SJSA1 (cell line): ENCODE measurements around the gene HOXA3. TPM values are rescaled to one million over a fixed set of nuclear protein-coding genes. Genes with fewer than 3 reads are reported as not detected.

Source experiments
- DNase-seq, 2 experiments: peaks; one replicate each; pipeline ENCODE4 v3.0.0-alpha.2; 2015 to 2020; ENCODE audit warnings: low spot score in 2 of 2, low read depth in 1 of 2
- H3K27ac ChIP-seq: fragments of 250-450 bp; sonication (Bioruptor Pico); 2 replicates; pipeline ENCODE4 v1.5.1; 2020; ENCODE audit warnings: mild to moderate bottlenecking, moderate library complexity
- H3K27me3 ChIP-seq: fragments of 250-450 bp; sonication (Bioruptor Pico); replicated peaks from 2 replicates; pipeline ENCODE4 v1.5.1; 2020; ENCODE audit warnings: mild to moderate bottlenecking, moderate library complexity
- H3K36me3 ChIP-seq: fragments of 250-450 bp; sonication (Bioruptor Pico); 2 replicates; pipeline ENCODE4 v1.5.1; 2020; ENCODE audit warnings: mild to moderate bottlenecking
- H3K4me1 ChIP-seq: fragments of 250-450 bp; sonication (Bioruptor Pico); replicated peaks from 2 replicates; pipeline ENCODE4 v1.6.1; 2021; ENCODE audit warnings: mild to moderate bottlenecking
- H3K4me3 ChIP-seq: fragments of 250-450 bp; sonication (Bioruptor Pico); 2 replicates; pipeline ENCODE4 v1.5.1; 2020; ENCODE audit warnings: mild to moderate bottlenecking
- H3K9me3 ChIP-seq: fragments of 250-450 bp; sonication (Bioruptor Pico); replicated peaks from 2 replicates; pipeline ENCODE4 v1.5.1; 2020; ENCODE audit warnings: mild to moderate bottlenecking
- total RNA-seq: library from RNA; depleted of rRNA; stranded (reverse); fragments of >200 nt; shearing (Covaris generic); gene quantifications from 2 replicates; pipeline ENCODE4 v1.2.3, GENCODE V29; 2014

Gene HOXA3
- total RNA-seq, 1 experiment from 2014 or later, result 1.8 TPM

DNA sequence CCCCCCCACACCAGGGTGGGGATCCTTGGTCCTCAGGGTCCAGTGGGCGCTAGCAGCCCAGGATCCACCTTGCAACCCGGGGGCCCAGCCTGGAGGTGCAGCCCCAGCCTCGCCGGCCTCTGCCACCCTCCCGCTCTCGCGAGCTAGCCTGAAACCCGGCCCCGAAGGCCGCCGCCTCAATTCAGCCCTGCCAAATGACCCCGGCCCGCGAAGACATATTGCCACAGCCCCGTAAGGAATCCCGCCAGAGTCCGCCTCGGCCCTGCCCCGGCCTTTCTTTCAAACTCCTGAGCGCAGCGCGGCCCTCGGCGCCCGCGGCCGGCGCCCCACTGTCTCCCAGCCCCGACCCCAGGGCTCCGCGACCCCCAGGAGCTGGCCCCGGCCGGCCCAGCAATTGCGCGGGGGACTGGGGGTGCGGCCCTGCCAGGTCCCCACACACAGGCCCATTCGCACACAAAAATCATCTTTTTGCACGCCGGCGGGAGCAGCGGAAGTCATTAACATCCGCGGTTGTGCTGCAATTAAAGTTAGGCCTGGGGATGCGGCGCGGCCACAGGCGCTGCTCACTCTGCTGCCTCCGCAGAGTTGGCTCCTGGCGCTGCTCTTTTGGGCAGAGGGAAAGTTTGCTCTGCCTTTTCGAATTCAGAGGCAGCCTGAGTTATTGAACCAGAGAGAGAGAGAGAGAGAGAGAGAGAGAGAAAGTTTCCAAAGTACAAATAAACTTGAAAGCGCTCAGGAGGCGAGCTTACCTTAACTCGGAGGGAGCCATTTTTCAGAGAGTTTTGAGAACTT is 12.9 kb downstream of the HOXA3 start:
- H3K4me1 ChIP-seq, result peaks cover 51% of the 10 kb centered on the region
- peak overlapping the region; percentile 5; the same call in 1 of the 2 replicates for H3K27ac ChIP-seq
- no peaks in the 10 kb centered on the region for H3K9me3 ChIP-seq
- H3K4me3 ChIP-seq, result no peak overlapping the region
- H3K36me3 ChIP-seq, result peaks cover 12% of the 10 kb centered on the region
- H3K27me3 ChIP-seq, result no peaks in the 10 kb centered on the region
- DNase-seq, result peak in 1 of 2 experiments; percentile 45

DNA sequence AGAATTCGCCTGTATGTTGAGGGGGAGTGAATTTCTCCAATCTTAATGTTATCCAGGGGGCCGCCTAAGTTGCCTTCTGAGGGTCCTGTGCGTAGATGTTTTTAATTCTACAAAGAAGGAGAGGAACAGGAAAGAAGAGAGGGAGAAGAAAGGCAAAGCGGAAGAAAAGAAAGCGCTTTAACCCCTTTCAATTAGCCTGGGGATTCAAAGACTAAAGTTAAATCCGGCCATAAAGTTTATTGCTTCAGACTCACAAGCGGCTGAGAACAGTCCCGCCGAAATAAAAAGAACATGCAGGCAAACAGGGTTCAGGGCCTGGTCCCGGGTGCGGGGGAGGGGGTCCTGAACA is 13.4 kb downstream of the HOXA3 start:
- Histone ChIP-seq H3K27ac (peak overlapping the region; percentile 5; the same call in 1 of the 2 replicates), H3K36me3 (peaks cover 9% of the 10 kb centered on the region), H3K4me3 (no peak overlapping the region), H3K4me1 (peaks cover 52% of the 10 kb centered on the region), H3K9me3 (no peaks in the 10 kb centered on the region), H3K27me3 (no peaks in the 10 kb centered on the region)
- DNase-seq, result no peak

DNA sequence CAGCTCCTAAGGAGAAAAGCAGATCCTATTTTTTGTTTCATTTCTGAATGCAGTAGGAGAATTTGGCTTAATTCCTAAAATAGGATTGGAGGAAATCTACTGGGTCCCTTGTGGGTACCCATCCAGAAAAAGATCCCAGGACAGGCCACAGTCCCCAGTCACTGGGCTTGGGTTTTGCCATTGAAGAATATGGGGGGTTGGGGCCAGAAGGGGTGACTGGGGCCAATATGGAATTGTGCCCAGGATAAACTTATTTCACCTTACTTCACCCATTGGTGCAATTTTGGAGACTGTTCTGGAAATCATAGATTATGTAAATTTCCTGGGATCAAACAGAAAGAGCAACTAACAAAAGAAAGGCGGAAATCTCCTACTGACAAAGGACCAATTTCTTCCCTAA is 13.9 kb downstream of the HOXA3 start:
- Histone ChIP-seq H3K36me3 (peaks cover 8% of the 10 kb centered on the region), H3K9me3 (no peaks in the 10 kb centered on the region), H3K4me3 (no peak overlapping the region), H3K27me3 (no peaks in the 10 kb centered on the region), H3K4me1 (peaks cover 53% of the 10 kb centered on the region), H3K27ac (no peak overlapping the region)
- peak in 1 of 2 experiments; percentile 16 for DNase-seq

DNA sequence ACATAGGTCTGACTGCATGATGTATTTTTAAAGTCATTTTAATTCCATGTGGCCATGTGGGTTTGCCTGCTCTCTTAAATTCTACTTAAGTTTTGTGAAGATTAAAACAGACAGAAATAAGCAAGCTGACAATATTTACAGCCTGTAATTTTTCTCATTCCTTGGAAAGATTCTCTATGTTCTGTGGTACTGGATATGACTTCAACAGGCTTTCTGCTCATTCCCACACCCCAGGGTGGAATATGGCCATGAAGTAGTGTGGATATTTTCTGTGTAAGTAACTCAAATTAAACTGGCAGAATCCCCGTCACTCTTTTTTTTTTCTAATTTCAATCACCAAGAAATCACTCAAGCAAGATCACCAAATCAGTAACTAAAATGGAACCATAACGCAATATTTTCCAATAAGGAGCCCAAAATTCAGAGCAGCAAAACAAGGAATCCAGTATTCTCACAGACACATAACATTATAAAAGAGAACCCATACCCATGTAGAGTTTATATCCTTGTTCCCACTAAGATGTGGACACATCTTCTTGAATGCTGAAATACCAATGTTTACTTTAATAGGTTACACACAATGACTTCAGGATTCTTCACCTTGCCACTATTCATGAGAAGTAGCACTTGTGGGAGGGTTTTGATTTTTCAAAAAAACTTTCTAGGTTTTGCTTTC is 14.6 kb downstream of the HOXA3 start:
- H3K27ac ChIP-seq, result no peak overlapping the region
- DNase-seq, result no peak
- no peaks in the 10 kb centered on the region for H3K9me3 ChIP-seq
- no peaks in the 10 kb centered on the region for H3K27me3 ChIP-seq
- H3K4me3 ChIP-seq, result no peak overlapping the region
- 0 out of 2 replicates have a peak, but pooled peaks cover 3% of the 10 kb centered on the region for H3K36me3 ChIP-seq
- H3K4me1 ChIP-seq, result peaks cover 53% of the 10 kb centered on the region

DNA sequence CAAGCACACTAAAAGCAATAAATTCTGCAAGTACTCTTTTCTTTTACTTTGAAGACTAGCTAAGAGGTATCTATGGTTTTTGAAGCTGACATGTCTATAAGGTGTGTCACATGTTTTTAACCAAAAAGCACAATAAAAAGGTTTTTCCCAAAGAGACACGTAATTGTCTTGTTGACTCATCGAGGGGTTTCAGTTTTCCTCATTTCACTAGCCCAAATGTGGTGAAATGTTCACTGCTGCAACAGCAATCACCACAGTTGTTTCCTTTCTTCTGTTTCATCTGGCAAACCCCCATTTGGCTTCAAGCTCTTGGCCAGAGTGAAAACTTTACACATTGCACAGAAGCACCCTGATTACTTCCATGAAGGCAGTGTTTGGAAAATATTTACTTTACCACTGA is 18.0 kb downstream of the HOXA3 start:
- Histone ChIP-seq H3K4me3 (no peak overlapping the region), H3K9me3 (no peaks in the 10 kb centered on the region), H3K36me3 (0 out of 2 replicates have a peak, but pooled peaks cover 3% of the 10 kb centered on the region), H3K27ac (0 out of 2 replicates have a peak overlapping the region, but pooled peaks have one; percentile 12), H3K4me1 (peaks cover 60% of the 10 kb centered on the region), H3K27me3 (no peaks in the 10 kb centered on the region)
- peak in 1 of 2 experiments; percentile 41 for DNase-seq

DNA sequence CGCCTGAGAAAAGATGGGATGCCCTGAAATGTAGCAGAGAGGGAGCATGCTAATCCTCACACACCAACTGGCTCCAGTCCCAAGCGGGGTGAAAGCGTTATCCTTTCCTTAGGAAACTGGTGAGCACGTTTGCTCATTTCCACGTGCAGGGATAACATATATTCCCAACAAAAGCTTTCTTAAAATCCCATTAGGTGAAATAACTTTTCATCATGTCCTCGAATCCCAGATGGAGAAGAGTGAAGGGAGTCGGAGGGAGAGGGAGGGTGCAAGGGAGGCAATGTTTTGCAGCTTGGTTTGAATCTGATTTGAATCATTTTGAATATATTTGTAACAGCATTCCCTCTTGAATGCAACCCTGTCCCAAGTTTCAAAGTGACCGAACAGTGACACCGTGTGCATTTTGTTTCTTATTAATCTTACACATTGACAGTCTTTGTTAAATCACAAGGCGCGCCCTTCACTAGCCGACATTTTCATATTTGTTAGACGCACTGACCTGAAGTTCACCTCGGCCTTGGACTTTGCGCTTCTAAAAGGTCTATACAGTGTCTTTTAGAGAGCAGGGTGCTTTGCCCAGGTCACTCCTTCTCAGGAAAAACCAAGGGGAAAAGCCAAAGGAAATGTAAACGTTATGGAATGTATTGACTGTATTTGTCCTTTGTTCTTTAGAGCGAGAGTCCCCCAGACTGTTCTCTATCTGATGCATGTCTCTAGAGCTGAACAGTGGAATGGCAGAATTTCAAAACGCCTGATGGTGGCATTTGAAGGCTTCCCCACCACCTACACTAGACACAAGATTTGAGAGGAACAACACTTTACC is 18.8 kb downstream of the HOXA3 start:
- Histone ChIP-seq H3K27ac (no peak overlapping the region), H3K36me3 (0 out of 2 replicates have a peak, but pooled peaks cover 5% of the 10 kb centered on the region), H3K4me3 (no peak overlapping the region), H3K27me3 (no peaks in the 10 kb centered on the region), H3K4me1 (peaks cover 57% of the 10 kb centered on the region), H3K9me3 (no peaks in the 10 kb centered on the region)
- peak in 1 of 2 experiments; percentile 28 for DNase-seq

DNA sequence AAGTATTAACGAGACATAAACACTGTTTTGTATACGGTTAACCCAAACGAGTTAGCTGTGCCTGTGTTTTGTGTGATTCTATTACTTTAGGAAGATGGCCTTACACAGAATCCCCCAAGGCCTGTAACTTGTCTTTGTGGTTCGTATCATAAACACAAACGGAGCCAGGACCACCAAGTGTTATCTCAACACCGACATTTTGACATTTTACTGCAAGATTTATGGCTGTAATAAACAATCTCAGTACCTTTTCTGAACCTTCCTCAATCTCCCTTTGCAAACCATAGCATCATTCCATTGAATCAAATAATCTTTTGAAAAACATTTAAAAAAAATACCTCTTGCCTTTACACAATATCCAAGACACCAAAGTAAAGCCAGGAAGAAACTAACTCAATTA is 19.4 kb downstream of the HOXA3 start:
- peak in 1 of 2 experiments; percentile 12 for DNase-seq
- no peak overlapping the region for H3K4me3 ChIP-seq
- H3K36me3 ChIP-seq, result 0 out of 2 replicates have a peak, but pooled peaks cover 11% of the 10 kb centered on the region
- H3K27me3 ChIP-seq, result no peaks in the 10 kb centered on the region
- H3K27ac ChIP-seq, result no peak overlapping the region
- peaks cover 57% of the 10 kb centered on the region for H3K4me1 ChIP-seq
- no peaks in the 10 kb centered on the region for H3K9me3 ChIP-seq

DNA sequence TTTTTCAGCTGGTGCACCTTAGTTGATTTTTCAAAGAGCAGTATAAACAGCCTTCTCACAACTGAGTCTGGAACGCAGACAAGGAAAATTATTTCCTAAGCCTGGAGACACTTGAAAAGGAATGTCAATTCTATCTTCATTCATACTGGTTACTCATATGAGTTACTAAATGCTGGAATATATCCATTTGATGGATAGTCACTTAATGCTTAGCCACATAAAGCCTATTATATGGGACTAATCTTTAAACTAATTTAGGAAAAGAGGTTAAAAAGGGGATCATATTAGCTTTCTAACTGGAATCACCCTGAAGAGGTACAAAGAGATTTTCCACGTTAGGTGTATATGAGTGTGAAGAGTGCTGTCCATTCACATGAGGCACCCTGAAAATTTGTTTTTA is 20.2 kb downstream of the HOXA3 start:
- DNase-seq, result no peak
- no peak overlapping the region for H3K4me3 ChIP-seq
- H3K27me3 ChIP-seq, result no peaks in the 10 kb centered on the region
- H3K9me3 ChIP-seq, result no peaks in the 10 kb centered on the region
- H3K4me1 ChIP-seq, result peaks cover 57% of the 10 kb centered on the region
- H3K27ac ChIP-seq, result no peak overlapping the region
- 0 out of 2 replicates have a peak, but pooled peaks cover 12% of the 10 kb centered on the region for H3K36me3 ChIP-seq

DNA sequence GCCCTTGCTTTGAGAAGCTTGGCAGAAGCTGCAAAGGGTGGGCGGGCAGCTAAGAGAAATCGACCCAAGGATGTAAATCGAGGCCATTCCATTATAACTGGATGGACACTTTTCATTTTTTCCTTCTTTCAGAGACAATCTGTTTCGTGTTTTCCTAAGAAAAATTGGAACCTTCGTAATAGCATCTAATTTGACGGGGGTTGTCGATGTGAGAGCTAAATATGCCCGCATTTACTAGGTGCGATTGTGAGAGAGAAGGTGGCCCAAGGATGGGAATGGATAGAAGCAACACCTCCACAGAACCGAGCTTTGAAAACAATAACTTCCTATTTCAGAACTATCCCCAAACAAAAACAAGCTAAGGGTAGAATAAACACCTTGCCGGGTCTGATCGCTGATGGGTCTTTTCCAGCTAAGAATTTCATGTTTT is 21.0 kb downstream of the HOXA3 start:
- 0 out of 2 replicates have a peak, but pooled peaks cover 12% of the 10 kb centered on the region for H3K36me3 ChIP-seq
- H3K27ac ChIP-seq, result peak overlapping the region; percentile 76
- no peaks in the 10 kb centered on the region for H3K9me3 ChIP-seq
- no peaks in the 10 kb centered on the region for H3K27me3 ChIP-seq
- DNase-seq, result no peak
- H3K4me1 ChIP-seq, result peaks cover 53% of the 10 kb centered on the region
- peak overlapping the region; percentile 89 for H3K4me3 ChIP-seq

DNA sequence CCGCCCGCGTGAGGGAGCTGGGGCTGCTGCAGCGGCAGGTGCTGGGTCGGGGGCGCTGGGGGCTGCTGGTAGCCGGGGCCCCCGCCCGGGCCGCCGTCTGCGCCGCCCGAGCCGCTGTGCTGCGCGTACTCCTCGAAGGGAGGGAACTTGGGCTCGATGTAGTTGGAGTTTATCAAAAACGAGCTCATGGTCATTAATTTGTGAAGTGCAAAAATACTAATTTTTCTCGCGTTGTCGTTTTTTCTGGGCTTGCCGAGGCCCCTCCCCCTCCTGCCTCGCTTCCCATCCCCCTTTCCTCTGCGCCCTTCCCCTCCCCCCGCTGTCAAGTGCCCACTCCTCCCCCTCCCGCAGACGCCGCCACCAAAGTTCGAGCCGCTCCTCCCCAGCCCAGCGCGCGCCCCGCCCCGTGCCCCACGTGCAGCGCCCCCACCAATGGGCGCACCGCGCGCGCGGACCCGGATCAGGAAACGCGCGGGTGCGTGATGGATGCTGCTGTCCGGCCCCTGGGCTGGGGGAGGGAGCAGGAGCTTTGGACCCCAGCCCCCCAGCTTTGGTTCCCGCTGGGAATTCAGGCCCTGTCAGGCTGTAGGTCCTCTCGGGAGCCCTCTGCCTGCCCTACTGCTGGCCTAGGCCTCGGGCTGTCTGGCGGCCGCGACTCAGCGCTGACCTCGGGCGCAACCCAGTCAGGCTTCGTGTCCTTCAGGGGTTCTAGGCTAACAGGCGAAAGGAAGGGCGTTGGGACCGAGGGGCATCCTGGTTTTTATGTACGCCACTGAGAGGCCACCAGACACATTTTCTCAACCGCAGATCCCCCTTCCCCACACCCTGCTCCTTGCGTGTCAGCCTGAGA is 21.6 kb downstream of the HOXA3 start, which contains the start of gene HOXA4:
Gene HOXA4 (minus strand): TSS at position 218 of the 850 bp plus-strand sequence. CDS start 24 bp downstream, at position 194.
- Histone ChIP-seq H3K27me3 (no peaks in the 10 kb centered on the region), H3K9me3 (no peaks in the 10 kb centered on the region), H3K36me3 (0 out of 2 replicates have a peak, but pooled peaks cover 12% of the 10 kb centered on the region), H3K4me1 (peaks cover 47% of the 10 kb centered on the region), H3K4me3 (peak within 1 kb of the TSS; percentile 89), H3K27ac (peak within 1 kb of the TSS; percentile 76)
- peak; percentile 77 to 95 for DNase-seq

DNA sequence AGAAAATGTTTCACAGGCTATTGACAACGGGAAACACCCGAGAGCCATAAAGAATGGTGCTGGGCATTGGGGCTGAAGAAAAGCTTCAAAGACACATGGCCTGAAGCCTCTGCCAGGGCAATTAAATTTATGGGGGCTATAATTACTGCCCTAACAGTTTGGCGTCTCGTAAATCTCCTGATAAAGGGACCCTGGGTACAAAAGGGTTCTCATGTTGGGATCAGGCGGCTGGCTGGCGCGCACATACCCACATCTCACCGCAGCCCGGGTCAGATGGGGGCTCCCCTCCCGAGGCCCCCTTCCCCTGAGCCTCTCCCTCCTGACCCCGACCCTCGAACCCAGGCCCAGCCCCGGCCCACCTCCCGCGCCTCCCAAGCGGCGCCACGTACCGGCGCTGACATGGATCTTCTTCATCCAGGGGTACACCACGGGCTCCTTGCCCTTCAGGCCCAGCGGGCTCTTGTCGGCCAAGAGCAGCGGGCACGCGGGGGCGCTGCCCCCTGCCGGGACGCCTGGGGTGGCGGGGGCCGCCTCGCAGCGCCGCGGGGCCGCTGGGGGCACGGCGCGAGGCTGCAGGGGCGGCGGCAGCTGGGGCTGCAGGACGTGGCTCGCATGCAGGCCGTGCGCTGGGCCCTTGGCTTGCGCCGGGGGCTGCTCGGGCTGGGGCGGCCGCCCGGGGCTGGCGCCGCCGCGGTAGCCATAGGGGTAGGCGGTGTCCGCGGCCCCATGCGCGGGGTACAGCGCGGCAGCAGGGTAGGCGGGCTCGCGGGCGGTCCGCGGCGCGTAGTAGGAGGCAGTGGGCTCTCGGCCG is 22.4 kb downstream of the HOXA3 start:
- DNase-seq, result peak in 1 of 2 experiments; percentile 61
- Histone ChIP-seq H3K4me1 (peaks cover 39% of the 10 kb centered on the region), H3K4me3 (peak overlapping the region; percentile 89), H3K9me3 (no peaks in the 10 kb centered on the region), H3K36me3 (0 out of 2 replicates have a peak, but pooled peaks cover 12% of the 10 kb centered on the region), H3K27me3 (no peaks in the 10 kb centered on the region), H3K27ac (peak overlapping the region; percentile 56)
